Measurements from ENCODE around the gene CDCA3. TPM values are rescaled to one million over a fixed set of nuclear protein-coding genes. Genes with fewer than 3 reads are reported as not detected.
A peak's percentile ranks its signal among the peaks of the same experiment; 100 is the strongest.

Gene CDCA3
- total and polyA plus RNA-seq, 2 of the 13 experiments (the other 11 are each of a cell fraction or from before 2014, with no cell fraction given), result 32.7 to 56.5 TPM

DNA sequence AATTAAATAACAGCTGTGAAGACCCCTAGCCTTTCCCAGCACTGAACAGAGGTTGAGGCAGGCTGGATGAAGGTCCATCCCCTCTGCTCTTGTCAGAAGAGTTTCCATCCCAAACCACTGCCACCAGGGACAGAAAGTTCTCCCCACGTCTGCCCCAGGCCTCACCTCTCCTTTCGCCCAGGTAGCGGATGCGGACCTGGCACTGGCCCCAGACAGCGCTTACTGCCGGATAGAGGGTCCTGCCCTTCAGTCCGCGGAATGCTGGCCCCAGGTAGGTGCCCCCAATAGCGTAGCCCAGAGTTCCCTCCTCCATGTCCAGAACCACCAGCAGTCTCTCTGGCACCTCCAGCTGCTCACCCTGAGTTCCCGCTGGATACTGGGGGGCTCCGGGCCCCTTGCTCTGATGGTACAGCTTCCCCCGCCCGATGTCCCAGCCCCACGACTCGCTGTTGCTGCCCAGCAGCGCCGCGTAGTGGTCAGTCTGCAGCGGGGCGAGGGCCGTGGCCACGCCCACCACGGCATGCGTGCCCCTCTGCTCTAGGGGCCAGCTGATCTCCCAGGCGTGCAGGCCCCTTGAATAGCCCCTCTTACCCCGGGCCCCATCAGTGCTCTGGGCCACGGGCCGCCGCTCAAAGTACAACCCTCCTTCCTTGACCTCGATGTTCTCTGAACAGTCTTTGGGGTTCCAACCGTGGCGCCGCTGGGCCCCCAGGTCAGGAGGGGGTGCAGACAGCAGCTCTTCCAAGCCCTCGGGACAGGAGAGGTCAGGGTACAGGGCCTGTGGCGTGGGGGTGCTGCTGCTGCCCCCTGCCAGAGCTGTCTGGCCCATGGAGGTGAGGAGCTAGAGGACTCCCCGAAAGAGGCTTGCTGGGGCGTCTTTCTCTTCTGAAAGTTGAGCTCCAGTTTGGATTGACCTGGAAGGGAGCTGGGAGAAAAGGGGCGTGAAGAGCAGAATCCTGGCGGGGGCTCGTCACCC, 21.3 kb upstream of the CDCA3 start (continued):
- TF ChIP-seq SKI (IDR thresholded peaks at IDR 0.05; ENCODE audit: partially characterized antibody), result no peak
- no peak for TF ChIP-seq TCF7 (IDR thresholded peaks at IDR 0.05; ENCODE audit: low read depth)
- peak; percentile 76 for TF ChIP-seq TAF15 (IDR thresholded peaks at IDR 0.05; ENCODE audit: low read depth, low read length, poor library complexity, severe bottlenecking)
- TF ChIP-seq KLF9 (CRISPR knock-in tag; IDR thresholded peaks at IDR 0.05; ENCODE audit: low read depth), result peak; percentile 99
- no peak for TF ChIP-seq ZNF234 (CRISPR knock-in tag; conservative IDR thresholded peaks at IDR 0.05)
- TF ChIP-seq KAT7 (CRISPR knock-in tag; IDR thresholded peaks at IDR 0.05; ENCODE audit: borderline replicate concordance), result no peak
- 0 out of 2 replicates have a peak, but pooled peaks have one; percentile 34 for TF ChIP-seq ZNF251 (CRISPR knock-in tag; IDR thresholded peaks at IDR 0.05)
- no peak for TF ChIP-seq ZNF570 (CRISPR knock-in tag; IDR thresholded peaks at IDR 0.05; ENCODE audit: borderline replicate concordance)
- no peak for TF ChIP-seq ZNF143 (CRISPR knock-in tag; IDR thresholded peaks at IDR 0.05)
- no peak for TF ChIP-seq ZNF3 (CRISPR knock-in tag; IDR thresholded peaks at IDR 0.05)
- TF ChIP-seq RXRB (CRISPR knock-in tag; IDR thresholded peaks at IDR 0.05; ENCODE audit: borderline replicate concordance), result 0 out of 2 replicates have a peak, but pooled peaks have one; percentile 19
- peak; percentile 100 for TF ChIP-seq KDM2A (CRISPR knock-in tag; IDR thresholded peaks at IDR 0.05; ENCODE audit: borderline replicate concordance, low read depth)
- peak; percentile 31; the same call in 1 of the 2 replicates for TF ChIP-seq ZSCAN22 (CRISPR knock-in tag; IDR thresholded peaks at IDR 0.05)
- TF ChIP-seq SMARCC2 (IDR thresholded peaks at IDR 0.05), result no peak
- TF ChIP-seq JUNB (CRISPR knock-in tag; IDR thresholded peaks at IDR 0.05; ENCODE audit: borderline replicate concordance), result no peak
- TF ChIP-seq NFE2L1 (CRISPR knock-in tag; IDR thresholded peaks at IDR 0.05; ENCODE audit: borderline replicate concordance), result no peak
- TF ChIP-seq ZNF335 (CRISPR knock-in tag; IDR thresholded peaks at IDR 0.05), result no peak
- TF ChIP-seq NONO (IDR thresholded peaks at IDR 0.05), result no peak
- TF ChIP-seq NONO (CRISPR knock-in tag; conservative IDR thresholded peaks at IDR 0.05), result peak; percentile 72; the same call in 1 of the 2 replicates
- no peak for TF ChIP-seq TCF12 (IDR thresholded peaks at IDR 0.05)
- TF ChIP-seq TCF12 (CRISPR knock-in tag; IDR thresholded peaks at IDR 0.05), result no peak
- TF ChIP-seq ZNF724P (CRISPR knock-in tag; IDR thresholded peaks at IDR 0.05; ENCODE audit: borderline replicate concordance), result no peak; the same call in 1 of the 2 replicates
- TF ChIP-seq LCORL (IDR thresholded peaks at IDR 0.05), result no peak
- peak; percentile 57 for TF ChIP-seq LCORL (CRISPR knock-in tag; IDR thresholded peaks at IDR 0.05)
- peak; percentile 64 for TF ChIP-seq DMAP1 (CRISPR knock-in tag; IDR thresholded peaks at IDR 0.05)
- peak; percentile 76 for TF ChIP-seq MED1 (CRISPR knock-in tag; IDR thresholded peaks at IDR 0.05)
- TF ChIP-seq PRMT3 (CRISPR knock-in tag; IDR thresholded peaks at IDR 0.05; ENCODE audit: borderline replicate concordance, low read depth), result no peak
- no peak; the same call in 1 of the 2 replicates for TF ChIP-seq ZNF44 (CRISPR knock-in tag; IDR thresholded peaks at IDR 0.05)
- peak; percentile 4 for TF ChIP-seq HNRNPH1 (optimal IDR thresholded peaks at IDR 0.05; ENCODE audit: low read depth, low read length)

All from HepG2 (cell line).